SK-N-MC (cell line): ENCODE results near the gene PRRC2B.
"Not testable (repeated sequence)": the region's sequence is repeated elsewhere in the genome, so short reads cannot be mapped to it uniquely, and the experiment has no call there.

Source experiments
- DNase-seq: peaks from one replicate; pipeline ENCODE4 v3.0.0-alpha.2; 2011; ENCODE audit warnings: low read depth, low spot score
- H3K27ac ChIP-seq: fragments of 200-600 bp; sonication (generic); 2 replicates; pipeline ENCODE4 v1.5.1; 2016; ENCODE audit warnings: mixed run types
- H3K36me3 ChIP-seq: fragments of 200-600 bp; sonication (generic); 2 replicates; pipeline ENCODE4 v1.6.1; 2017; ENCODE audit warnings: antibody characterized with exemption, low read length, mixed read lengths; ENCODE audit not compliant: insufficient read depth
- H3K4me3 ChIP-seq: fragments of 200-600 bp; sonication (generic); 2 replicates; pipeline ENCODE4 v1.5.1; 2016
- H3K9ac ChIP-seq: fragments of 200-600 bp; sonication (generic); 2 replicates; pipeline ENCODE4 v1.8.0; 2017; ENCODE audit warnings: mixed run types, mixed read lengths; ENCODE audit not compliant: insufficient read length
- H3K9me3 ChIP-seq: fragments of 200-600 bp; sonication (generic); 2 replicates; pipeline ENCODE4 v1.6.1; 2017; ENCODE audit warnings: low read depth, mild to moderate bottlenecking, antibody characterized with exemption, low read length, moderate library complexity, mixed read lengths
- EZH2 ChIP-seq: fragments of 200-600 bp; sonication (generic); IDR thresholded peaks from one replicate; pipeline ENCODE4 v1.6.1; 2017; ENCODE audit warnings: antibody characterized with exemption
- FOXP2 ChIP-seq: optimal IDR thresholded peaks from 2 replicates; pipeline ENCODE3; 2011; ENCODE audit warnings: mild to moderate bottlenecking, moderate library complexity; ENCODE audit not compliant: insufficient read depth; ENCODE audit errors: extremely low read length, control extremely low read depth
- POLR2AphosphoS5 ChIP-seq: IDR thresholded peaks from 2 replicates; pipeline ENCODE4 v1.6.1; 2012; ENCODE audit warnings: mild to moderate bottlenecking, low read depth, low read length, borderline replicate concordance

Gene PRRC2B

DNA sequence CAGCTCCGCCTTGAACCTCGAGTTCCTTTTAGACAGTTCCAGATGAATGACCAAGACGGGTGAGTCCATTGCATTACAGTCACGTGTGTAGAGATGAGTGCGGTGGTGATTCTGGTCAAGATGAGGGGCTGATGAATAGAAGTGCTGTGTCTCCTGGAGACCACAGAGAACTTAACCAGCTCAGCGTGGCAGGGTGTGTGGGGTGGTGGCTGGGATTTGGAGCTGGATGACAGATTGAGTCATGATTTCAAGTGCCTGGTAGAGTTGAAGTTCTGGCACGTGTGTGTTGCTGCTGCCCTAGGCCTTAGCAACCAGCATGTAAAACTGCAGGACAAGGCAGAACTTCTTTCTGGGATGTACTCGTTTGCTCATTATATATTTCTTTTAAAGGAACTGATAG, 53.3 kb downstream of the PRRC2B start:
- H3K27ac ChIP-seq: no peak overlapping the region

DNA sequence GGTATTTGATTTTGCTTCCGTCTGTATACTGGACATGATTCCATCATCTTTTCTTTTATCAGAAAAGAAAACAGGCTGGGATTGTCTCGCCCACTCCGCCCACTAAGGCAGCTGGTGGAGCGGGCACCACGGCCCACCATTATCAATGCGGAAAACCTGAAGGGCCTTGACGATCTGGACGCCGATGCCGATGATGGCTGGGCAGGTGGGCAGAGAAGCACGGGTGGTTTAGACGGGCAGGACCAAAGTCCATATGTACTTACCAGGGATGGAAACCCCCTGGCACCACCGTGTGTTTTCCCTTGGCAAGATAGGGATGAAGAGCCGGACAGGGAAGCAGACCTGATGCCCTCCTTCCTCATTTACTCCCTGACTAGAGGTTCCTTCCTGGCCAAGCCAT, 53.7 kb downstream of the PRRC2B start:
- H3K9ac ChIP-seq: no peak overlapping the region
- H3K9me3 ChIP-seq: no peaks in the 10 kb centered on the region
- peaks cover 92% of the 10 kb centered on the region for H3K36me3 ChIP-seq
- H3K4me3 ChIP-seq: no peak overlapping the region
- no peak overlapping the region for H3K27ac ChIP-seq
- no peak for TF ChIP-seq FOXP2
- no peak for TF ChIP-seq EZH2
- TF ChIP-seq POLR2AphosphoS5: no peak
- DNase-seq: no peak

More for the DNA sequence above, 53.3 kb downstream of the PRRC2B start:
- peaks cover 92% of the 10 kb centered on the region for H3K36me3 ChIP-seq
- TF ChIP-seq FOXP2 (no peak), POLR2AphosphoS5 (no peak), EZH2 (no peak)
- no peak overlapping the region for H3K9ac ChIP-seq
- H3K4me3 ChIP-seq: no peak overlapping the region
- no peak for DNase-seq
- H3K9me3 ChIP-seq: no peaks in the 10 kb centered on the region

DNA sequence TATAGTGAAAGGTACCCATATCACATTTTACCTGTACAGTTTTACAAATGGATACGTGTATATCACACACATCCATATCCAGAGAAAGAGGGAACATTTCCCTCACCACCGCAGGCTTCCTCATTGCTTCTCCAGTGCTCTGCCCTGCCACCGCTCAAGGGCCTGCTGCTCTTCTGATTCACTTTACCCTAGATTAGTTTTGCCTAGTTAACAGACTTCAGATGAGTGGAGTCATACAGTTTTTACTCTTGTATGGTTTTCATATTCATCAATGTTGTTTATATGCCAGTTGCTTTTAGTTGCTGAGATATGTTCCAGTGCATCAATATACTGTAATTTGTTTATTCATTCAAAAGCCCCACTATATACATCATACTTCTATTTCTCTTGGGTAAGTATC, 54.9 kb downstream of the PRRC2B start:
- H3K4me3 ChIP-seq: no peak overlapping the region
- H3K36me3 ChIP-seq: peaks cover 94% of the 10 kb centered on the region
- no peaks in the 10 kb centered on the region for H3K9me3 ChIP-seq
- H3K27ac ChIP-seq: 0 out of 2 replicates have a peak overlapping the region, but pooled peaks have one; percentile 31
- DNase-seq: no peak
- no peak for TF ChIP-seq POLR2AphosphoS5
- TF ChIP-seq EZH2: no peak
- no peak for TF ChIP-seq FOXP2
- H3K9ac ChIP-seq: no peak overlapping the region

DNA sequence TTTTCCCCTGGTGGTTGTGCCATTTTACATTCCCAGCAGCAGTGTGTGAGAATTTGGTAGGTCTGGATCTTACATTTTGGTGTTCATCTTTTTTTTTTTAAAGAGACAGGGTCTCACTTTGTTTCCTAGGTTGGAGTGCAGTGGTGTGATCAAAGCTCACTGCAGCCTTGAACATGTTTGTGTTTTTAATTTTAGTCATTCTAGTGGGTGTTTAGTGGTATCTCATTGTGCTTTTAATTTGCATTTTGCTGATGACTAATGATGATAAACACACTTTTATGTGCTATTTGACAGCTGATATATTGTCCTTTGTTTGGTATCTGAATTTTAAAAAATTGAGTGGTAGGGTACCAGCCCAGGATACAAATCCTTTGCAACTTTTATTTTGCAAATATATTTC, 55.4 kb downstream of the PRRC2B start:
- Histone ChIP-seq H3K36me3 (peaks cover 94% of the 10 kb centered on the region), H3K9me3 (no peaks in the 10 kb centered on the region), H3K27ac (0 out of 2 replicates have a peak overlapping the region, but pooled peaks have one; percentile 31), H3K9ac (no peak overlapping the region), H3K4me3 (no peak overlapping the region)
- TF ChIP-seq EZH2 (no peak), POLR2AphosphoS5 (no peak), FOXP2 (no peak)
- no peak for DNase-seq

DNA sequence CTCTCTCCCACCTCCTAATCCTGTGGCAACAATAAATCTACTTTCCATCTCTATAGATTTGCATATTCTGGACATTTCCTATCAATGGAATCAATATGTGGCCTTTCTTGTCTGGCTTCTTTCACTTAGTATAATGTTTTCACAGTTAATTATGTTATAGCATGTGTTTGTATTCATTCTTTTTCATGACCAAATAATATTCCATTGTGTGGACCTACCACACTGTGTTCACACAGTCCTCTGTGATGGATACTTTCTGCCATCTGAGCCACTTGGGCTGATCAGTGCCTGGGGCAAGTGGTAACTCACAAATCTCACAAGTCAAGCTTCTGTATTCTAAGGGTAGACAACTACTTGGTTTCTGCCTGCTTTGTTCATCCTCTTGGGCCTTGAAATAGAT, 60.1 kb downstream of the PRRC2B start:
- H3K4me3 ChIP-seq: no peak overlapping the region
- H3K9me3 ChIP-seq: no peaks in the 10 kb centered on the region
- H3K36me3 ChIP-seq: peaks cover 95% of the 10 kb centered on the region
- no peak overlapping the region for H3K9ac ChIP-seq
- TF ChIP-seq FOXP2 (no peak), EZH2 (no peak), POLR2AphosphoS5 (no peak)
- no peak overlapping the region for H3K27ac ChIP-seq
- DNase-seq: no peak

DNA sequence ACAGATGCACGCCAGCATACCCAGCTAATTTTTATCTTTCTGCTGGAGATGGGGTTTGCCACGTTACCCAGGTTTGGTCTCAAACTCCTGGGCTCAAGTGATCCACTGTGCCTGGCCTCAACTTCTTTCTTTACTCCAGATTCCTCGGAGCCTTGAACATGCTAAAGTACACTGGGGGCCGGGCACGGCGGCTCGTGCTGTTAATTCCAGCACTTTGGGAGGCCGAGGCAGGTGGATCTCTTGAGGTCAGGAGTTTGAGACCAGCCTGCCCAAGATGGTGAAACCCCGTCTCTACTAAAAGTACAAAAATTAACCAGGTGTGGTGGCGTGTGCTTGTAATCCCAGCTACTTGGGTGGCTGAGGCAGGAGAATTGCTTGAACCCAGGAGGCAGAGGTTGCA, 61.8 kb downstream of the PRRC2B start:
- H3K36me3 ChIP-seq: peaks cover 95% of the 10 kb centered on the region
- DNase-seq, H3K27ac ChIP-seq, H3K4me3 ChIP-seq, H3K9me3 ChIP-seq, H3K9ac ChIP-seq: not testable (repeated sequence)

DNA sequence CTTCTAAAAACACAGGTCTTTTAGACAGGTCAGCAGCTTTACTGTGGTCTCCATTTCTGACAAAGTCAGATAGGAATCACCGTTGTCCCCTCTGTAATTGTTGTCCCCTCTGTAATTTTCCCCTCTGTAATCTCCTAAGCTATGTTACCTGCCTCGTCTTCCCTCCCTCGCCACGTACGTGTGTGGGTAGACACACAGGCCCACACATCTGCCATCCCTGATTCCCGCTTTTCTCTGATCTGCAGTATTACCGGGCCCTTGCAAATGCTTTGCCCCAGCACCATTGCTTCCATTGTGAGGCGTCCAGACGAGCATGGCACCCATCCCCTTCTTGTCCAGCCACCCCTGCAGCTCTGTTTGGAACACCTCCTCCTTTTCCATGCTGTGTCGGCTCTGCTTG, 63.9 kb downstream of the PRRC2B start:
- Histone ChIP-seq H3K27ac (no peak overlapping the region), H3K9ac (no peak overlapping the region), H3K36me3 (peaks cover 92% of the 10 kb centered on the region), H3K4me3 (no peak overlapping the region), H3K9me3 (no peaks in the 10 kb centered on the region)
- TF ChIP-seq EZH2 (no peak), FOXP2 (no peak), POLR2AphosphoS5 (no peak)
- no peak for DNase-seq

DNA sequence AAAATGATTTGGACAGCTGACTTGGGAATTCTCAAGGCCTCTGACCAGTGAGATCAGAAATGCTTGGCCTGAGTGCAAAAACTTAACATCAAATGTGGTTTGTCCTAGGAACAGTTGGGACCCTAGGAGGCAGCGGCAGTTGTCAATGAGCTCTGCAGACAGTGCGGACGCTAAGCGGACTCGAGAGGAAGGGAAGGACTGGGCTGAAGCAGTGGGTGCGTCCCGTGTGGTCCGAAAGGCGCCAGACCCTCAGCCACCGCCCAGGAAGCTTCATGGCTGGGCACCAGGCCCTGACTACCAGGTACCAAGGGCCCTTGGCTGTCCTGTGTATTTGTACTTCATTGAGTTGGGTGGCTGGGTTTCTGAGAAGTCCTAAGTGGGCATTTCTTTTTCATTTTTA, 65.2 kb downstream of the PRRC2B start:
- H3K4me3 ChIP-seq: no peak overlapping the region
- H3K36me3 ChIP-seq: peaks cover 94% of the 10 kb centered on the region
- TF ChIP-seq EZH2: no peak
- TF ChIP-seq FOXP2: no peak
- no peak for TF ChIP-seq POLR2AphosphoS5
- no peaks in the 10 kb centered on the region for H3K9me3 ChIP-seq
- no peak for DNase-seq
- H3K27ac ChIP-seq: no peak overlapping the region
- H3K9ac ChIP-seq: no peak overlapping the region

DNA sequence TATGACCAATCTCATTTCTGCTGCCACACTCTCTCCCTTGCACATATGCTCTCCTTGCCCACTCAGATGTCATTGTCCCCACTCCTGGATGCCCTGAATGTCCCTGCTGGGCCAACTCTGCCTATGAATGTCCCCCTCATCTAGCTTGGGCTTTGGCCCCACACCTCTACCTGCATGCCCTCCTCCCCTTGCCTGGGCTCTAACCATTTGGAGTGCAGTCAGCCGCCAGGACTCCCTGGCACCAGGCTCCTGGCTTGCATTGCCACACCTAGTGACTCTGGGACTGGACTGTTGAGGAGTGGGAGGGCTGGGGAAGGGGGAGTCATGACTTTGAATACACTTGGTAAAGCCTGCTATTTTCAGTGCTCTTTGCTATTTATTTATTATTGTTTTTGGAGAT, 67.3 kb downstream of the PRRC2B start:
- H3K9me3 ChIP-seq: no peaks in the 10 kb centered on the region
- TF ChIP-seq POLR2AphosphoS5: no peak
- TF ChIP-seq EZH2: no peak
- no peak for TF ChIP-seq FOXP2
- DNase-seq: no peak
- H3K9ac ChIP-seq: no peak overlapping the region
- peaks cover 96% of the 10 kb centered on the region for H3K36me3 ChIP-seq
- H3K4me3 ChIP-seq: no peak overlapping the region
- H3K27ac ChIP-seq: no peak overlapping the region
